Measurements from ENCODE around the gene MAPK10.

DNA sequence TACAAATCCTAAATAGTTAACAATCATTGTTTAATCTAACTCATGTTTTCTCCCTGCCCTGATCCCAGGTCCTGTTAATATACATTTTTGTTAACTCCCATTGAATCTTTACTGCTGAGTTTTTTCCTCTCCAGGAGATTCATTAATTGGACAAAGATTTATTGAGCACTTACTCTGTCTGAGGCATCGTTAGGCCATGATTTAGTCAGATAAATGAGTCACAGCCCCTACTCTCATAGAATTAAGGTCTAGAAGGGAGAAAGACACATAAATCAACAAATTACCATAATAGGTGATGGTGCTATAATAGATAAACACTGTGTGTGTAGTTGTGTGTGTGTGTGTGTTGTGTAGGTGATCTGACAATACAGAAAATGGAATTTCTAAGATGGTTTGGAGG is 112.5 kb downstream of the MAPK10 start:
- no peak for TF ChIP-seq CTCF (conservative IDR thresholded peaks at IDR 0.05; ENCODE audit: low read length)
- no peak for TF ChIP-seq EZH2phosphoT487 (IDR thresholded peaks at IDR 0.05; ENCODE audit: borderline replicate concordance)

Measured in Loucy (cell line).